SK-N-SH (cell line): ENCODE results near the gene OAF. TPM values are rescaled to one million over a fixed set of nuclear protein-coding genes. Genes with fewer than 3 reads are reported as not detected.

Experiments
- CTCF ChIA-PET: fragments of 300-600, 350-600 bp; formaldehyde crosslinking; extraction: SDS; loops from one replicate; lab custom pipeline; 2021; lab: Yijun Ruan, JAX
- POLR2A ChIA-PET: fragments of 350-600 bp; sonication (Branson Sonifier 250); formaldehyde crosslinking; extraction: SDS; loops from one replicate; lab custom pipeline; 2020; ENCODE audit warnings: antibody characterized with exemption, inconsistent platforms; lab: Yijun Ruan, JAX
- DNase-seq: peaks from one replicate; pipeline ENCODE4 v3.0.0; 2012
- H2AFZ ChIP-seq: fragments of 200-600 bp; sonication (generic); 2 replicates; pipeline ENCODE4 v1.8.1; 2016; ENCODE audit warnings: antibody characterized with exemption, mild to moderate bottlenecking, low read depth
- H3F3A ChIP-seq: fragments of 200-600 bp; sonication (generic); replicated peaks from 2 replicates; pipeline ENCODE3; 2016; ENCODE audit warnings: antibody characterized with exemption, mild to moderate bottlenecking; ENCODE audit not compliant: insufficient read depth
- H3K27ac ChIP-seq, 2 experiments: fragments of 200-500 bp in 1 of 2; fragments of 200-600 bp in 1 of 2; sonication (Bioruptor generic) in 1 of 2; sonication (generic), shearing (Covaris generic) in 1 of 2; 2 replicates each; pipeline versions ENCODE4 v1.5.1 to v1.6.1; 2014 to 2016; ENCODE audit warnings: low read depth in 2 of 2, inconsistent platforms in 1 of 2, low read length in 1 of 2, mild to moderate bottlenecking in 1 of 2, mixed read lengths in 1 of 2
- H3K27me3 ChIP-seq: fragments of 200-600 bp; sonication (generic), shearing (Covaris generic); 2 replicates; pipeline ENCODE4 v1.6.1; 2016; ENCODE audit warnings: mixed run types; ENCODE audit not compliant: insufficient read depth
- H3K36me3 ChIP-seq, 2 experiments: fragments of 200-500 bp in 1 of 2; fragments of 200-600 bp in 1 of 2; sonication (Bioruptor generic) in 1 of 2; sonication (generic) in 1 of 2; replicated peaks in 1 of 2; 2 replicates each; pipeline versions ENCODE3 to v1.5.1; 2014 to 2016; ENCODE audit warnings: low read length in 1 of 2, mild to moderate bottlenecking in 1 of 2; ENCODE audit not compliant: insufficient read depth in 2 of 2, control insufficient read depth in 1 of 2
- H3K4me1 ChIP-seq, 2 experiments: fragments of 200-500 bp in 1 of 2; fragments of 200-600 bp in 1 of 2; sonication (Bioruptor generic) in 1 of 2; sonication (generic), shearing (Covaris generic) in 1 of 2; 2 replicates each; pipeline versions ENCODE4 v1.5.1 to v1.6.1; 2014 to 2016; ENCODE audit warnings: low read depth in 1 of 2, low read length in 1 of 2, mixed run types in 1 of 2; ENCODE audit not compliant: insufficient read depth in 2 of 2, control insufficient read depth in 1 of 2
- H3K4me2 ChIP-seq: fragments of 200-600 bp; sonication (generic), shearing (Covaris generic); 2 replicates; pipeline ENCODE4 v1.6.1; 2017; ENCODE audit warnings: mixed run types
- H3K4me3 ChIP-seq, 2 experiments: fragments of 200-500 bp in 1 of 2; fragments of 200-600 bp in 1 of 2; sonication (Bioruptor generic) in 1 of 2; sonication (generic), shearing (Covaris generic) in 1 of 2; 2 replicates each; pipeline versions ENCODE4 v1.5.1 to v1.8.1; 2014 to 2016; ENCODE audit warnings: low read depth in 2 of 2, inconsistent platforms in 1 of 2, low read length in 1 of 2, mild to moderate bottlenecking in 1 of 2, mixed read lengths in 1 of 2, moderate library complexity in 1 of 2
- H3K79me2 ChIP-seq: fragments of 200-600 bp; sonication (generic); 2 replicates; pipeline ENCODE4 v1.8.1; 2017; ENCODE audit warnings: mild to moderate bottlenecking; ENCODE audit not compliant: insufficient read depth
- H3K9ac ChIP-seq: fragments of 200-600 bp; sonication (generic); 2 replicates; pipeline ENCODE4 v1.6.1; 2017; ENCODE audit warnings: mixed run types
- H3K9me2 ChIP-seq: fragments of 200-600 bp; sonication (generic); 2 replicates; pipeline ENCODE4 v1.6.1; 2017; ENCODE audit warnings: mixed run types
- H3K9me3 ChIP-seq: fragments of 200-600 bp; sonication (generic); 2 replicates; pipeline ENCODE4 v1.6.1; 2017; ENCODE audit warnings: mixed run types, mild to moderate bottlenecking, moderate library complexity
- H4K20me1 ChIP-seq: fragments of 200-600 bp; sonication (generic); 2 replicates; pipeline ENCODE4 v1.6.1; 2017; ENCODE audit warnings: mild to moderate bottlenecking, mixed run types; ENCODE audit not compliant: insufficient read depth
- NFIC ChIP-seq: IDR thresholded peaks from 2 replicates; pipeline ENCODE4 v1.4.0; 2012; ENCODE audit warnings: borderline replicate concordance
- PBX3 ChIP-seq: IDR thresholded peaks from 2 replicates; pipeline ENCODE4; 2012
- RCOR1 ChIP-seq: fragments of 150-350 bp; IDR thresholded peaks from 2 replicates; pipeline ENCODE4 v1.6.1; 2017; ENCODE audit warnings: antibody characterized with exemption, low read length
- REST ChIP-seq: IDR thresholded peaks from 2 replicates; pipeline ENCODE4 v1.6.1; 2012; ENCODE audit warnings: mild to moderate bottlenecking, low read depth, low read length, moderate library complexity
- USF1 ChIP-seq: IDR thresholded peaks from 2 replicates; pipeline ENCODE4 v1.4.0; 2012; ENCODE audit warnings: low read depth, borderline replicate concordance
- USF2 ChIP-seq: fragments of 150-350 bp; IDR thresholded peaks from 2 replicates; pipeline ENCODE4 v1.6.1; 2017; ENCODE audit warnings: antibody characterized with exemption, low read length, low read depth, borderline replicate concordance
- WGBS: methylation state at CpG from one replicate; pipeline ENCODE4 v1.1.6; 2017; ENCODE audit warnings: low lambda C conversion rate; 5-methylcytosine and 5-hydroxymethylcytosine counted together
- polyA plus RNA-seq, 3 experiments: library from polyadenylated mRNA; depleted of rRNA; stranded (reverse); fragments of >200 nt; gene quantifications; 2 replicates each; pipeline ENCODE4 v1.2.3, GENCODE V29; 2012

OAF gene
- polyA plus RNA-seq, 1 of the 3 experiments (the other 2 are of a cell fraction) = 28.0 TPM

GRCh38 chr11:120188811-120189455, 21.9 kb upstream of the OAF start (continued):
- TF ChIP-seq USF2 (no peak), NFIC (no peak)

- ChIA-PET CTCF (interaction anchor here (1.0 to 5.2 kb wide), 7 partner anchors 15 to 39 kb away, joined by 3 to 31 read pairs (median 4); no protein-coding TSS in a partner anchor), POLR2A (no interaction called here)
- no peak overlapping the region for H3K4me2 ChIP-seq
- no peaks in the 10 kb centered on the region for H3F3A ChIP-seq
- H3K4me3 ChIP-seq = no peak overlapping the region
- H2AFZ ChIP-seq = no peak overlapping the region
- H4K20me1 ChIP-seq = no peaks in the 10 kb centered on the region
- H3K79me2 ChIP-seq = no peaks in the 10 kb centered on the region
- WGBS = 59% methylated on average over 4 of the region's 4 CpGs
- H3K36me3 ChIP-seq = no peaks in the 10 kb centered on the region
- no peak for TF ChIP-seq REST
- no peak for TF ChIP-seq NFIC
- TF ChIP-seq USF2 = no peak
- no peak for TF ChIP-seq USF1
- no peak for TF ChIP-seq PBX3
- no peak for TF ChIP-seq RCOR1
- H3K27ac ChIP-seq = no peak overlapping the region
- H3K27me3 ChIP-seq = peaks cover 15% of the 10 kb centered on the region; the same call in 1 of the 2 replicates
- peaks cover 0 to 40% of the 10 kb centered on the region in 2 experiments; a peak in 2 of 4 replicates for H3K4me1 ChIP-seq
- no peaks in the 10 kb centered on the region for H3K9me3 ChIP-seq
- DNase-seq = no peak
- no peaks in the 10 kb centered on the region for H3K9me2 ChIP-seq
- no peak overlapping the region for H3K9ac ChIP-seq
These were observed 19.8 kb upstream of the OAF start for GRCh38 chr11:120191058-120191457.
